Measurements from ENCODE around the gene CDC27. TPM values are rescaled to one million over a fixed set of nuclear protein-coding genes. Genes with fewer than 3 reads are reported as not detected.

The CDC27 gene
- total RNA-seq, 1 experiment from 2014 or later: 92.6 TPM

- H3K9me3 ChIP-seq: no peaks in the 10 kb centered on the region
- Mint-ChIP-seq H3K36me3 (ENCODE audit: insufficient read depth, unreplicated experiment) (peaks cover 57% of the 10 kb centered on the region), H3K4me1 (ENCODE audit: low read depth, unreplicated experiment) (no peaks in the 10 kb centered on the region), H3K4me3 (ENCODE audit: unreplicated experiment) (no peak overlapping the region), H3K9me3 (ENCODE audit: unreplicated experiment) (no peaks in the 10 kb centered on the region), H3K27me3 (ENCODE audit: insufficient read depth, unreplicated experiment) (no peaks in the 10 kb centered on the region), H3K27ac (ENCODE audit: unreplicated experiment) (no peak overlapping the region)
- H3K36me3 ChIP-seq (ENCODE audit: control insufficient read depth, insufficient read depth, low read length): no peaks in the 10 kb centered on the region; the same call in 1 of the 2 replicates
- POLR2A ChIA-PET: no interaction called here
- H3K4me3 ChIP-seq (ENCODE audit: low read depth, low read length): no peak overlapping the region
- intact Hi-C loops (cut with micrococcal nuclease; ENCODE audit: unreplicated experiment): no loop called here
- TF ChIP-seq, protein P1, sequence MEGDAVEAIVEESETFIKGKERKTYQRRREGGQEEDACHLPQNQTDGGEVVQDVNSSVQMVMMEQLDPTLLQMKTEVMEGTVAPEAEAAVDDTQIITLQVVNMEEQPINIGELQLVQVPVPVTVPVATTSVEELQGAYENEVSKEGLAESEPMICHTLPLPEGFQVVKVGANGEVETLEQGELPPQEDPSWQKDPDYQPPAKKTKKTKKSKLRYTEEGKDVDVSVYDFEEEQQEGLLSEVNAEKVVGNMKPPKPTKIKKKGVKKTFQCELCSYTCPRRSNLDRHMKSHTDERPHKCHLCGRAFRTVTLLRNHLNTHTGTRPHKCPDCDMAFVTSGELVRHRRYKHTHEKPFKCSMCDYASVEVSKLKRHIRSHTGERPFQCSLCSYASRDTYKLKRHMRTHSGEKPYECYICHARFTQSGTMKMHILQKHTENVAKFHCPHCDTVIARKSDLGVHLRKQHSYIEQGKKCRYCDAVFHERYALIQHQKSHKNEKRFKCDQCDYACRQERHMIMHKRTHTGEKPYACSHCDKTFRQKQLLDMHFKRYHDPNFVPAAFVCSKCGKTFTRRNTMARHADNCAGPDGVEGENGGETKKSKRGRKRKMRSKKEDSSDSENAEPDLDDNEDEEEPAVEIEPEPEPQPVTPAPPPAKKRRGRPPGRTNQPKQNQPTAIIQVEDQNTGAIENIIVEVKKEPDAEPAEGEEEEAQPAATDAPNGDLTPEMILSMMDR (IDR thresholded peaks at IDR 0.05; ENCODE audit: insufficient read depth in 1 of 2, low read depth in 1 of 2, low read length in 1 of 2, severe bottlenecking in 1 of 2, unreplicated experiment in 1 of 2): no peak
- CTCF ChIA-PET: no interaction called here
- H3K4me1 ChIP-seq: no peaks in the 10 kb centered on the region
- BruUV-seq (replicated peaks): no TSS peak
- no peak for DNase-seq
- no peaks in the 10 kb centered on the region for H3K27me3 ChIP-seq (replicated peaks; ENCODE audit: control insufficient read depth, insufficient read depth, low read length)
Observed at GRCh38 chr17:47165137-47165536, 24.0 kb downstream of the CDC27 start.

DNA sequence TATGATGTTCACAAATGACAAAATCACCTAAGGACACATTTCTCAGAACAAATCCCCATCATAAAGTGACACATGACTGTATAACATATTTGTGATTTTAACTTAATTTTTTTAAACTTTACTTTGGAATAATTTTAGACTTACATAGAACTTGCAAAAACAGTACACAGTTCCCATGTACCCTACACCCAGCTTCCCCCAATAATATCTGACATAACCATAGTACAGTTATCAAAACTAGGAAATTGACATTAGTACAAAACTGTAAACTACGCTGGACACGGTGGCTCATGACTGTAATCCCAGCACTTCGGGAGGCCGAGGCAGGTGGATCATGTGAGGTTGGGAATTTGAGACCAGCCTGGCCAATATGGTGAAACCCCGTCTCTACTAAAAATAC is 24.8 kb downstream of the CDC27 start:
- no peak overlapping the region for H3K4me3 ChIP-seq (ENCODE audit: low read depth, low read length)
- H3K36me3 ChIP-seq (ENCODE audit: control insufficient read depth, insufficient read depth, low read length): no peaks in the 10 kb centered on the region; the same call in 1 of the 2 replicates
- BruUV-seq (replicated peaks): no TSS peak
- H3K4me1 Mint-ChIP-seq (ENCODE audit: low read depth, unreplicated experiment): no peaks in the 10 kb centered on the region
- no peak for DNase-seq
- TF ChIP-seq, protein P1 (IDR thresholded peaks at IDR 0.05; ENCODE audit: insufficient read depth in 1 of 2, low read depth in 1 of 2, low read length in 1 of 2, severe bottlenecking in 1 of 2, unreplicated experiment in 1 of 2): no peak
- CTCF ChIA-PET: no interaction called here
- POLR2A ChIA-PET: no interaction called here
- H3K9me3 ChIP-seq: no peaks in the 10 kb centered on the region
- intact Hi-C loops (cut with micrococcal nuclease; ENCODE audit: unreplicated experiment): no loop called here
- peaks cover 55% of the 10 kb centered on the region for H3K36me3 Mint-ChIP-seq (ENCODE audit: insufficient read depth, unreplicated experiment)
- no peaks in the 10 kb centered on the region for H3K9me3 Mint-ChIP-seq (ENCODE audit: unreplicated experiment)
- no peaks in the 10 kb centered on the region for H3K4me1 ChIP-seq
- no peaks in the 10 kb centered on the region for H3K27me3 Mint-ChIP-seq (ENCODE audit: insufficient read depth, unreplicated experiment)
- H3K4me3 Mint-ChIP-seq (ENCODE audit: unreplicated experiment): no peak overlapping the region
- H3K27ac Mint-ChIP-seq (ENCODE audit: unreplicated experiment): no peak overlapping the region
- H3K27me3 ChIP-seq (replicated peaks; ENCODE audit: control insufficient read depth, insufficient read depth, low read length): no peaks in the 10 kb centered on the region

GRCh38 chr17:47162013-47162622 is 27.0 kb downstream of the CDC27 start:
- no peaks in the 10 kb centered on the region for H3K9me3 Mint-ChIP-seq (ENCODE audit: unreplicated experiment)
- no peak overlapping the region for H3K27ac Mint-ChIP-seq (ENCODE audit: unreplicated experiment)
- BruUV-seq (replicated peaks): no TSS peak
- H3K4me1 Mint-ChIP-seq (ENCODE audit: low read depth, unreplicated experiment): no peaks in the 10 kb centered on the region
- H3K27me3 Mint-ChIP-seq (ENCODE audit: insufficient read depth, unreplicated experiment): no peaks in the 10 kb centered on the region
- H3K27me3 ChIP-seq (replicated peaks; ENCODE audit: control insufficient read depth, insufficient read depth, low read length): no peaks in the 10 kb centered on the region
- H3K4me3 Mint-ChIP-seq (ENCODE audit: unreplicated experiment): no peak overlapping the region
- H3K4me1 ChIP-seq: no peaks in the 10 kb centered on the region
- no peak overlapping the region for H3K4me3 ChIP-seq (ENCODE audit: low read depth, low read length)
- ChIA-PET POLR2A (no interaction called here), CTCF (no interaction called here)
- H3K36me3 ChIP-seq (ENCODE audit: control insufficient read depth, insufficient read depth, low read length): no peaks in the 10 kb centered on the region
- H3K9me3 ChIP-seq: no peaks in the 10 kb centered on the region
- H3K36me3 Mint-ChIP-seq (ENCODE audit: insufficient read depth, unreplicated experiment): peaks cover 54% of the 10 kb centered on the region
- no peak for DNase-seq
- TF ChIP-seq, protein P1 (IDR thresholded peaks at IDR 0.05; ENCODE audit: insufficient read depth in 1 of 2, low read depth in 1 of 2, low read length in 1 of 2, severe bottlenecking in 1 of 2, unreplicated experiment in 1 of 2): no peak
- intact Hi-C loops (cut with micrococcal nuclease; ENCODE audit: unreplicated experiment): no loop called here

Data from Caco-2 (cell line).